Superior temporal gyrus (tissue), 1 donor: ENCODE measurements around the gene CDC7.
A peak's percentile ranks its signal among the peaks of the same experiment; 100 is the strongest.
"Not testable (repeated sequence)": the region's sequence is repeated elsewhere in the genome, so short reads cannot be mapped to it uniquely, and the experiment has no call there.

Experiments
- DNase-seq: peaks from one replicate; pipeline ENCODE4 v3.0.0-alpha.2; 2016; ENCODE audit errors: extremely low spot score

The CDC7 gene

GRCh38 chr1:91500756-91501522, at the start of gene CDC7:
Gene CDC7 (plus strand): TSS chr1:91500851. CDS start chr1:91501717, 866 bp downstream.
- peak; percentile 93 for DNase-seq

- DNase-seq = no peak
These were observed 46.5 kb upstream of the CDC7 start for GRCh38 chr1:91454136-91454535.

GRCh38 chr1:91455334-91455733, 45.3 kb upstream of the CDC7 start:
- no peak for DNase-seq

GRCh38 chr1:91455896-91456295, 44.8 kb upstream of the CDC7 start:
- DNase-seq = no peak

- DNase-seq = not testable (repeated sequence)
These were observed 35.3 kb upstream of the CDC7 start for GRCh38 chr1:91465350-91465749.

GRCh38 chr1:91476533-91477217, 24.0 kb upstream of the CDC7 start:
- no peak for DNase-seq

GRCh38 chr1:91487469-91487868, 13.2 kb upstream of the CDC7 start:
- no peak for DNase-seq

GRCh38 chr1:91490501-91490900, 10.2 kb upstream of the CDC7 start:
- no peak for DNase-seq

GRCh38 chr1:91498035-91498434, 2.6 kb upstream of the CDC7 start:
- DNase-seq = no peak

GRCh38 chr1:91498498-91499245, 2.0 kb upstream of the CDC7 start:
- DNase-seq = no peak

GRCh38 chr1:91499346-91499745, 1.3 kb upstream of the CDC7 start:
- DNase-seq = no peak

GRCh38 chr1:91499904-91500755, 521 bp upstream of the CDC7 start:
- no peak for DNase-seq

GRCh38 chr1:91501523-91501851, 836 bp downstream of the CDC7 start:
- peak; percentile 72 for DNase-seq

GRCh38 chr1:91501971-91502671, 1.5 kb downstream of the CDC7 start:
- DNase-seq = peak; percentile 25

- peak; percentile 39 for DNase-seq
These were observed 2.1 kb downstream of the CDC7 start for GRCh38 chr1:91502672-91503184.

- DNase-seq = no peak
These were observed 2.8 kb downstream of the CDC7 start for GRCh38 chr1:91503332-91503900.

- no peak for DNase-seq
These were observed 3.4 kb downstream of the CDC7 start for GRCh38 chr1:91503975-91504530.

- no peak for DNase-seq
These were observed 4.4 kb downstream of the CDC7 start for GRCh38 chr1:91505086-91505485.

GRCh38 chr1:91506071-91506470, 5.4 kb downstream of the CDC7 start:
- DNase-seq = no peak

GRCh38 chr1:91507328-91507727, 6.7 kb downstream of the CDC7 start:
- no peak for DNase-seq
